NK-92 (cell line): ENCODE data around the gene GLP1R.

Source experiments
- DNase-seq: peaks from one replicate; lab custom pipeline; 2025; ENCODE audit not compliant: unreplicated experiment; lab: John Stamatoyannopoulos, UW

GLP1R gene

DNA sequence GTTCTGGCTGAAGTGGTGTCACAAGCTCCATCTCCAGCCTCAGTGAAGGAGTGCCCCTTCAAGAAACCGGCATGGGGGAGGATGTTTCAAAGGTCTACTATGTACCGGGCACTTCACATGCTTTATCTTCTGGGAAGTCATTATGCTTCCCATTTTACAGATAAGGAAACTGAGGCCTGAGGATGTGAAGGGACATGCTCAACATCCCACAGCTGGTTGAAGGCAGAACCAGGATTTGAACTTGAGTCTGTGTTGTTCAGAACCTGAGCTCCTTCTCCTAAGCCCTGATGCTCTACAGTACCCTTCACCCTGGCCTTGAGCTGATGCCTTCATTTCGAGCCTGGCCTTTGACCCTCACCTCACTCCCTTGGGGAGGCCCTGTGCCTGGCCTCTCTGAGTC lies 13.0 kb downstream of the GLP1R start:
- no peak for DNase-seq

DNA sequence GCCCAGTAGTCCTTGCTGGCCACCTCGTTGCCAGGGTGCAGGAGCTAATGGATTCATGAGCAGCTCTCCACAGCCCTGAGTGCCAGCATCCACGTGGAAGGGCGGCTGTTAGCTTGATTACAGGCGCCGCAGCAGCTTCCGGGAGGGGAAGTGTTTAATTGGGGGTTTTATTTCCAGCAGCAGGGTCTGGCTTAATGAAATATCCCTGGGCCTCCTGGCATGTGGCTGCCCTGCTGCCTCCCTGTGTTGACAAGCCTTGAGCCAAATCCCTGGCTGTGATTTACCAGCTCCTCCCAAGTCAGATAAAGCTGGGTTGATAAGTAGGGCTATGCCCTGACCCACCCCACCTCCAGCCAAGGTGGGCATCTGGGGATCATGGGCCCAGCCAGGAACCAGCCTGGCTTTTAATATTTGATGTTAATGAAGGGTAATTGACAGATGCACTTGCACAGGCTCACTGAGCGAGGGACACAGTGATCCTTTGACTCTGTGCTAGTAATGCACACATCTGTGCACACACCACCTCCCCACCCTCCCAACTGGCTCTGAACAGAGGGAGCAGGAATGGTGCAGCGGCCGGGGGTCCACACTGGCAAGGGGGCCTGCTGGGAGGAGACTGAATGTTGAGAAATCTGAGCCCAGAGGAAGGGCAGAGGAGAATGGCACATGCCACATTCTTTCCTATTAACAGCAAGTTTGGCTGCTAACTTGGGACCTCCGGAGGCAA lies 13.6 kb downstream of the GLP1R start:
- DNase-seq, result no peak

DNA sequence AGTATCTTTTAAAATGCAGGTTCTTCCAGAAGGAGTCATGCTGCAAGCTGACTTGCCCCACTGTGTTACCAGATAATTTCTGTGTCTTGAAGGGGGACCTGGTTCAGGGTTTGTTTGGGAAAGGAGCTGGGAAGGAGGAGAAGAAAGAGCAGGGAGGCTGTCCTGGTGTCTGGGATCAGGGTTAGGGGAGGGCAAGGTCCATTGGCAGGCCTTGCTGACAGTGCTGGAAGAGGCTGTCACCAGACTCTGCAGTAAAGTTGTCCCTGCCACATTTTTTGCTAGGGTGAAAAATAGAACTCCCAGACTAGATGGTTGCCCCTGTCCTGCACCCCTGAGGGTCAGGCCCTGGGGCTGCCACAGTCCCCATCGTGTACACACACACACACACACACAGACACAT lies 14.9 kb downstream of the GLP1R start:
- no peak for DNase-seq

DNA sequence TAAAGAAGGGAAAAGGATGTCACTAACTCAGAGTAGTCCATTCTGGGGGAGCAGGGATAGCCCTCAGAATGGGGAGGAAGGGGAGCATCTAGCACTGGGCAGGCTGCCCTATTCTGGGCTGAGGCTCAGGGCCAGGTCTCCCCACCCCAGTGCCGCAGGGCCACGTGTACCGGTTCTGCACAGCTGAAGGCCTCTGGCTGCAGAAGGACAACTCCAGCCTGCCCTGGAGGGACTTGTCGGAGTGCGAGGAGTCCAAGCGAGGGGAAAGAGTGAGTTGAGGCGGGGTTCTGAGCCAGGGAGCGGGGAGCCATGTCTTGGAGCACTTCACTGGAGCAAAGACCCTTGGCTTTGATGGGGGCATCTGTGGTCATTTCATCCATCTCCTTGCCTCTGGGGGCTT lies 17.0 kb downstream of the GLP1R start:
- DNase-seq, result no peak

DNA sequence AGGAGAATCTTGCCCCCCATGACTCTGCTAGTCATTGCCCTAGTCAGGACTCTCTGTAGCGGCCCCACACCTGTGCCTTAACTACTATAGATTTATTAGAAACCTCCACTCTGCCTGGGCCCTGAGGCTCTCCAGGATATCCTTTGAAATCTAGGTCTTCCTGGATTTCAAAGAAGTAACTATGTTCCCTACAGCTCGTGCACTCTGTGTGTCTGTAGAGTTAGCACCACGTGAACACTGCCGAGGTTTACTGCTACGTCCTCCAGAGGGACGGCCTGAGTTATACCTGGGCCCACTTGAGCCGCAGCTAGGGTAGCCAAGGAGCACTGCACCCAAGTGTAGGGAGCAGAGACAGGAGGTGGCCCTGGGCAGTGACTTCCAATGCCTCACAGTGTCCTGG lies 19.8 kb downstream of the GLP1R start:
- DNase-seq, result no peak

DNA sequence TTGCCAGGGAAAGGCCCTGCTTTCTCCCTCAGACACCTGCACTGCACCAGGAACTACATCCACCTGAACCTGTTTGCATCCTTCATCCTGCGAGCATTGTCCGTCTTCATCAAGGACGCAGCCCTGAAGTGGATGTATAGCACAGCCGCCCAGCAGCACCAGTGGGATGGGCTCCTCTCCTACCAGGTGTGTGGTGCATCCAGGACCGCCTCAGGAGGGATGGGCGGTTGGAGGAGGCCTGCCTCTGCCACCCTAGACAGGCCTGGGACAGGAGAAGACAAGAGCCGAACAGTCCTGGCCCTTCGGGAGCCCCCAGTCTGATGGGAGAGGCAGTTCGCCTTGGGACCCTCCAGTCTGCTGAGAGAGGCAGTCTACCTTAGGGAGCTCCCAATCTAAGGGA lies 24.2 kb downstream of the GLP1R start:
- DNase-seq, result no peak

DNA sequence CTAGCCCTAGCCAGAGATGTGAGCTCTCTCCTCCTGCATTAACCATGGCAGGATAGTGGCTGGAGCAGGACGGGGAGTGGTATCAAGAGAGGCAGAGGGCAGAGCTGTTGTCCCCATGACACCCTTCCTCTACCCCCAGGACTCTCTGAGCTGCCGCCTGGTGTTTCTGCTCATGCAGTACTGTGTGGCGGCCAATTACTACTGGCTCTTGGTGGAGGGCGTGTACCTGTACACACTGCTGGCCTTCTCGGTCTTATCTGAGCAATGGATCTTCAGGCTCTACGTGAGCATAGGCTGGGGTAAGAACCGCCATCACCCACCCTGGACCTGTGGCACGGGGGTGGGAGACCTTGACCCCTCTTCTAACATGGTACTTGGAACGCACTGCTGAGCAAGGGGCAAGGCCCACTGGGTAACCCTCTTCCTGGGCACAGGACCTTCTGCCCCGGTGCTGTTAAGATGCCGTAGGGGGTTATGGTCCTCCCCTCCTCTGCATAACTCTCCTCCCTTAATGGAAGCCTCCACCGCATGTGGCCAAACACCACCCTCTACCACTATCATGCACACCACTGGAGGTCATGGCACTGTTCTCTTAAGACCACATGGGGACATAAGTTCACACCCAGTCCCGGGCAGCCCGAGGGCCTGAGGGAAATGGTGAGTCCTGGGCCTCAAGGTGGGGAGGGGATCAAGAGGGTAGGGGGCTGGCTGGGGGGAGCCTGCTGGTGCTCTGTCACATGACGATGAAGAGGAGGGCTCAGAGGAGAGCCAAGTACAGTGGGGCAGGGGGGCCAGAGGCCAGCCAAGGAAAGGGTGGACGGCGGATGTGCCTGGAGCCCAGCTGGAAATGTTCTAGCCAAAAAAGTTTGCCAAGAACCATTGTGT lies 25.1 kb downstream of the GLP1R start:
- DNase-seq, result no peak

DNA sequence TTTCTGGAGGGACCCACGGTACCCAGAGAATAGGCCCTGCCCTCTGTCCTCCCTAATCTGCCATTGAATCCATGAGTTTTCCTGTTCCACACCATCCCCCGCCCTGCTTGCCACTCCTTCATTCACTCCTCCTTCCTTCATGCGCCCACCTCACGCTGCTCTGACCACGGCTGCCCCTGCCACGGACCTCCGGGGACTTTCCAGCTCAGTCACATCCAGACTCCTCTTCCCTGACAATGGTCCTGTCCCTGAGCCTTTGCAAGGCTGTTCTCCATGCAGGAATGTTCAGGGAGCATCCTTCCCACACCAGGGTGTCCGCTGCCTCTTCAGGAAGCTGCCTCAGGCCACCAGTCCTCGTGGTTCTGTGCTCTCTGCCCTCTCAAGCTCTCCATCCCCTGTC lies 25.9 kb downstream of the GLP1R start:
- DNase-seq, result no peak

DNA sequence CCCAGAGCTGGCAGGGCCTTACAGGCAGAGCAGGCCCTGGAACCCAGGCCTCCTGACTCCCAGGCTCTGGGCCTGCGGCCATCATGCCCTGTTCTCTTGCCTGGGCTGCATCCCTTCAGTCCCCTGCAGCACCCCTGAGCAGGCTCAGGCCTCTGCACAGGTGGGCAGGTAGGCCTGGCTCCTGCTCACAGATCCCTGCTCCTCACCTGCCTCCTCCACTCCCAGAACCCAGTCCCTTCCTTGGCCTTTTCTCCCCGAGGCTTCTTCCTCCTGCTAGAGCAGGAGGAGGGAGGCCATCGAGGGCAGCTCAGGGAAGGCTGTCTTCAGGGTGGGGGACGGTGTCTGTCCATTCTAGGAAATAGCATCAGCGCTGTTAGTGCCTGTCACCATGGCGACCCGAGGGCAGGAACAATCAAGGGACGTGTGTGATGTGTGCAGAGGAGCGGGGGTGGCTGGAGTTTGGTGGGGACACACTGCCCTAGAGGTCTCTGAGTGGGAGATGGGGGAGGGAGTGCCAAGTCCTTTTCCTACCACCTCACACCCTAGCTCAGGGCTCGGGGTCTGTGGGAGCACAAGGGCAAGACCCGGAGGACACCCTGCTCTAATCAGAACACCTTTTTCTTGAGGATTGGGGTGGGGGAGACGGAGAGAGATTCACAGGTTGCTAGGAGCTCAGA lies 26.6 kb downstream of the GLP1R start:
- no peak for DNase-seq

DNA sequence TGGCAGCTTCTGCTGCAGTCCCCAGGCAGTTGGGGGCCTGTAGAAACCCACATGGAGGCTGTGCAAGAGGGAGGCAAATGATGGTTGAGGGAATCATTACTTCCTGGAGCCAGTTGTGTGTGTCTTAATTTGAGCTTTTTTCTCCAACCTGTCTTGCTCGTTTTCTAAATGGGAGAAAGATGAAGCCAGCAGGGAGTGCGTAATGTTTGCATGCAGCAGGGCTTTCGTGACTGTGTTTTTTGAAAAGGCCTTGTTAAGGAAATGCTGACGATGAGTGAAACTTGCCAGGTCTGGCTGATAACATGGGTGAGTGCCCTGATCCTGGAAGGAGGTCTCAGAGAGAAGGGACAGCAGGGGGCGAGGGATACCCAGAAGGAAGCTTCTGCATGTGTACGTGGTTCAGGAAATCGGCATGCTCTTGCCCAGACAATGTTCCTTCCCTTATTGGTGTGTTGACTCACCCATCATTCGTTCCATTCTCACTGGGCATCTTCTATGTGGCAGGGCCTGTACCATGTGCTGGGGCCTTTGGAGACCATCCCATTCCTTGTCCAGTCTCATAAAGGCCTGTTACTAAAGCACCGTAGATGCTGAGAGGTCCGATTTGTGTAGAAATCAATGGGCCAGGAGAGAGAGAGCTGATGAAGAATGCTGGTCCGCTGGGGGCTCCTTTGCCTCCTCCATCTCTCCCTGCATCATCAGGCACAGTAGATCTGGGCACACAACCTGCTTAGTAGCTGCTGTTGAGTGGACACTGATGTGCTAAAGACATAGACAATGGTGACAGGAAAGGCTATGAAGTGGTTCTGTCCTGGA lies 27.4 kb downstream of the GLP1R start:
- no peak for DNase-seq

DNA sequence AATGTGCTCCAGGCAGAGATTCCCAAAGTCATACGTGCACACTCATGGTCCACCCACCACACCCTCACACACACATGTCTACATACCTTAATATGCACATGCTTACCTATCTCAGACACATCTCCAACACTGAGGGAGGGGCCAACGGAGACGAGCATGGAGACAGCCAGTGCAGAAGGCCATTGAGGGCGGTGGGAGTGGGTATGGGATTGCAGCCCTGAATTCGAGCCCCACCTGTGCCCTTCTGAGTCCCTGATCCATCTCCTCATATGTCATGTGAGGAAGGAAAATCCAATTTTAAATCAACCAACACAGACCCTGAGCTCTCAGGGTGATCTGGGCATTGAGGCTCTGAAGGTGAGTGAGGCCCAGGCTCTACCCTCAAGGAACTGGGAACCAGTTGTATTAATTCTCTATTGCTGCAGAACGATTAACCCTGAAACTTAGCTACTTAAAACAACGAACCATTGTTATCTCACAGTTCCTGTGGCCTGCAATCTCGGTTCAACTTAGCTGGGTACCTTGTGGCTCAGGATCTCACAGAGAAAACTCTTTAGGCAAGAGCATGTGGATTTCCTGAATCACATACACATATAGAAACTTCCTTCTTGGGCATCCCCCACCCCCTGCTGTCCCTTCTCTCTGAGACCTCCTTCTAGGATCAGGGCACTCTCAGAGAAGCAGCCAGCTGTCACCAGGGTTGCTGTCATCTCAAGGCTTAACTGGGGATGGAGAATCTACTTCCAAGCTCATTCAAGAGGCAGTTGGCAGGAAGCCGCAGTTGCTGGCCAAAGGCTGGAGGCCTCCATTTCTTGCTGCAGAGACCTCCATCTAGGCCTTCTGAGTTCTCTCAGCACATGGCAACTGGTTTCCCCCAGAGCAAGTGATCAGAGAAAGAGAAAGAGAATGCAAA lies 28.3 kb downstream of the GLP1R start:
- no peak for DNase-seq

DNA sequence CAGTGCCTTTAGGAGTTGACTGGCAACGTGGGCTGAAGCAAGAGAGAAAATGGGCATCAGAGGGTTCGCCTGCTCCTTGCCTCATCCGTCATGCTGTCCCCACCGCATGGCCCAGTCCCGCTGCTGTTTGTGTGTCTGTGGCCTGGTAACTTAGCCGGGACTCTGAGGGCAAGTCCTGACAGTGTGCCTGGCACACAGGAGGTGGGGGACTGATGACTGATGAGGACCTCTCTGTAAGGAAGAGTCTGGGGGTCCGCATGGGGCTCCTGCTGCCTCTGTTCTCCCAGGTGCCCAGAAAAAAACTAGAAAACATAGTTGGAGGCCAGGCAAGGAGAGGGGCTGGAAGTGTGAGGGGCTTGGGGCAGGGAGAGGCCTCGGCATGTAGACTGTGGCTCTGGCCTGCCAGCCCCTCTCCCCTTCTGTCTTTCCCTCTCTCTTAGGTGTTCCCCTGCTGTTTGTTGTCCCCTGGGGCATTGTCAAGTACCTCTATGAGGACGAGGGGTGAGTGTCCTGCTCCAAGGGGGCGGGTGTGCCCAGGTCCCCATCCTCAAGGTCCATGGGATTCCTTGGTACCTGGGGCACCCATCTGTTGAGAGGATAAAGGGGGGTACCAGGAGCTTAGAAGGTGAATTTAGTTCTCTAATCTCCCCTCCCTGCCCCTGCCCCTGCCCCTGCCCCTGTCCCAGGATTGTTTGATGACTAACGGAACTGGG lies 29.5 kb downstream of the GLP1R start:
- no peak for DNase-seq

DNA sequence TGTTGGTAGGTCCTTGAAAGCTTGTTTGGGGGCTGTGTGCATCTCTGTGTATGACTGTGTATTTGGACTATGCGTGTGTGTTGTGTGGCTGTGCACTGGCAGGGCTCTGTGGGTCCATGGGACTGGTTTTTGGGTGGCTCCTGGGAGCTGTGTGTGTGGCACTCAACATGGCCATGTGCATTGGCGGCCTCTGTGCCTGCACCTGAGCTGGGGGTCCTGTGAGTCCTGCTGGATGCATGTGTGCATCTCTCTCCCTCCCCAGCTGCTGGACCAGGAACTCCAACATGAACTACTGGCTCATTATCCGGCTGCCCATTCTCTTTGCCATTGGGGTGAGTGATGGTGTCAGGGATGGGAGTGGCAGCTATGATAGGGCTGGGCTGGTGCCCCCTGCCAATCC lies 30.1 kb downstream of the GLP1R start:
- no peak for DNase-seq

DNA sequence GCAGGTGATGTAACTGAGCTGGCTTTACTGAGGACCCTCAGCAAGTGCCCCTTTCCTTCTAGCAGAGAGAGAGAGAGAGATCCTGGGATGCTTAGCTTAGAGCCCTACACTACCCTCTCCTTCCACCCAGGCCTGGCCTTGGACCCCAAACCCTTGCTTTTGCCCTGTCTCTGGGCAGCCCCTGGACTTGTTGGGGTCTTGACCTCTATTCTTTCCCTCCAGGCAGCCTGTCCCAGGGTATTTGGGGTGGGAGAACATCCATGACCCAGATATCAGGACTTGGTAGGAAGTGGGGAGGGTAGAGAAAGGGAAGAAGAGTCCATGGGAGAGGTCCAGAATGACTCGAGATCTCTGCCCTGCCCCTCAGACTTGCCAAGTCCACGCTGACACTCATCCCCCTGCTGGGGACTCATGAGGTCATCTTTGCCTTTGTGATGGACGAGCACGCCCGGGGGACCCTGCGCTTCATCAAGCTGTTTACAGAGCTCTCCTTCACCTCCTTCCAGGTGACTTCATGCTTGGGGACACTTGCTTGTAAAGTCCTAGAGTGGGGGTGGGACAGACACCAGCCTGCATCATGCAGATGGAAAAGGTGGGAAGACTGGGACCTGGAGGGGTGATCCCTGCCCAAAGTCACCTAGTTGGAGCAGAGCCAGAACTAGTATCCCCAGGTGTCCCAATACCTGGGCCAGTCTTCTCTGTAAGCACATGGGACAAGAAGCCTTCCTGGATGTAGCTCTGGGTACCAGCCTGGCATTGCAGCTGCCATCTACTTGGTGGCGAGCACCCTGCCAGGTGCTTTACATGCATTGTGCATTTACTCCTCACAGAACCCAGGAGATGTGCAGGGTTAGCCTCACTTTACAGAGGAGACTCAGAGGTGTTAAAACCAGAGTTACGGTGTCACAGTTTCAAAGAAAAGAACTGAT lies 30.9 kb downstream of the GLP1R start:
- no peak for DNase-seq

DNA sequence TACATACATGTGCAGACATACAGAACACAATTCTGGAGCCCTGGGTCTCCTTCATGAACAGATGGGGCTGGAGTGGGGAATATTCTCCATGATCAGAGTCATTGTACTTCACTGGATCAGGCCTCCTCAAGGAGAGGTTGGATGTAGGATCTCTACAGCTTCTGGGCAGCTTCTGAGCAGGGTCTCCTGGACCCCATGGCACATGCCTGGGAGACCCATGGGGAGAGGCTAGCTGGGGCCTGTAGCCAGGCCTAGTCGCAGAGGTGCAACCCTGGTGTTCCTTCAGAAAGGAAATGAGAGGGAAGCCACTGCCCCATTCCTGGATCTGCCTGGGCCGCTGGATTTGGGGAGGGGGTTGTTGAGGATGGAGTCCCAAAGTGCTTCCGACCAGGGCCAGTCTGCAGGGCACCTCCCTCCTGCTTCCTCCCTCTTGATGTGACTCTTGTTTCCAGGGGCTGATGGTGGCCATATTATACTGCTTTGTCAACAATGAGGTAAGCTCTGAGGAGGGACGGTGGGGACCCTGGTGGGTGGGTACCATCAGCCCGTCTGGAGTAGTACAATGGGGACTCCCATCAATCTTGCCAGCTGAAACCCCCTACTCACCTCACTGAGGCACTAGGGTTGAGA lies 31.8 kb downstream of the GLP1R start:
- DNase-seq, result no peak

DNA sequence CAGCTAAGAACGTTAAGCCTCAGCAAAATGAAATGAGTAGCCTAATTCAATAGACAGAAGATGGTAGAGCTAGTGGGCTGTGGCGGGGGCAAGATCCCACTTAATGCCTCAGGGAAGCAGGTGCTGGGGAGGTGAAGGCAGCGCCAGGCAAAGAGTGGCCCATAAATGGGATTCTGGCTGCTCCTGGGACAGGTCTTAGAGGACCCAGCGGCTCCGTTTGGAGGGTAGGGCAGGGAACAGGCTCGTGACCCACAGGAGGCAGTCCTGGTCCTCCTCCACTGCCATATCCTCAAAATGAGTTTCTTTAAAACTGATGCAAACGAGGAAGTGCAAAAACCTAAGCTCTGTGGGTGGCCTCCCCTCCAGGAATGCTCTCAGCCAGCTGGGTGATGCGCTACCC lies 33.7 kb downstream of the GLP1R start:
- no peak for DNase-seq

DNA sequence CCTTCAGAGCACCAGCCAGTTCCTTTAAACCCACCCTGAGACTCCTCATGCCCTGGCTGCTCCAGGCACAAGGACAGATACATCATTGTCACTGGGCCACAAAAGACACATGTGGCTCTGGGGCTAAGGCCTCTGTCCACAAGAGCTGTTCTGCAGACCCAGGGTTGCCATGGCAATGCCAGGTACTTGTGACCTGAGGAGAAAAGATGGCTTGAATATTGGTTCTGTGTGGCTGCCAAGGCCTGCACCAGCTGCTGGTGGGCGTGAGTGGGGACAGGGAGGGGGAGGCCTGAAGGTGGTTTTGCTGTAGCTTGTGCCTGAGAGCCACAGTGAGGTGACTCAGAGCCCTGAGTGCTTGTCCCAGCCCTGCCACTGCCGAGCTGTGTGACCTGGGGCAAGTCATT lies 34.7 kb downstream of the GLP1R start:
- no peak for DNase-seq

DNA sequence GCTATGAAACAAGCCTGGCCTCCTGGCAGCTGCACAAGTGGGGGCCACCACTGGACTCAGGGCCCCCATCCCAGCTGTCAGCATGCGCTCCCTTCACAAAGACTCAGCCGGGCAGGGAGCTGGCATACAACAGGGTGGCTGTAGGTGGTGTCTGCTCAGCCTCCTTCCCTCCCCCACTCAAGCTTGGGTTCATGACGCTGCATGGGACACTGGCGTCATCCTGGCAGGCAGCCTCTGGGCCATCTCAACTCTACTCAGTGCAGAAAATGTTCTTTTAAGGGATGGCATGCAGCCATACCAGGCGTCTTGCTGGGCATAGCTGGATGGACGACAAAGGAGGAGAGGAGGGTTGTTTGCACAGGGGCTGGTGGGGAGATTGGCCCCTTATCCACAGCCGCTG lies 35.9 kb downstream of the GLP1R start:
- no peak for DNase-seq
